Epidermal melanocyte (primary cell): ENCODE measurements around the gene ACAA2.

ENCODE experiments used
- DNase-seq: peaks from one replicate; pipeline ENCODE4 v3.0.0; 2011; ENCODE audit warnings: low spot score; ENCODE audit not compliant: insufficient read length

The ACAA2 gene

GRCh38 chr18:49744376-49745008 is 68.8 kb downstream of the ACAA2 start:
- no peak for DNase-seq

DNA sequence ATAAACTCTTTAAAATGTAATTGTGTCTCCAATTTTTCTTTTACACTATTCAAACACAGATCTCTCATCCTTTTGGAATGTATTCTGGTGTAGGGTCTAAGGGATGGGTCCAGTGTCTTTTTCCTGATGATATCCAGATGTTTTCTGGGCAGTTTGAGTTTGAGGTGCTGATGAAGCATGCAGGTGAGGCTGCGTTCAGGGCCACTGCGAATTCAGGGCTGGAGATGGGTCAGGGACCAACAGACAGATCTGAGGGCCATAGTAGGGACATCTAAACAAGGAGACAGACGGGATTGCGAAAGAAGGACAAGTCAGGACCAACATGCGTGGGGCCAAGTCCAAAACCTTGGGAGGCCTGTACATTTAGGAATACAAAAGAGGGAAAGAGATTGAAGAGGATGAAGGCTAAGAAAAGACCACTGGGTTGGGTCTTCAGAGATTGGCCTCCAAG is 70.2 kb downstream of the ACAA2 start:
- DNase-seq, result no peak

GRCh38 chr18:49742316-49743116 is 70.8 kb downstream of the ACAA2 start:
- DNase-seq, result no peak

- DNase-seq, result no peak
Observed at GRCh38 chr18:49739275-49739674, 74.1 kb downstream of the ACAA2 start.

- DNase-seq, result no peak
Observed at GRCh38 chr18:49738721-49739120, 74.6 kb downstream of the ACAA2 start.

- DNase-seq, result no peak
Observed at GRCh38 chr18:49734836-49735235, 78.5 kb downstream of the ACAA2 start.

- no peak for DNase-seq
Observed at GRCh38 chr18:49733896-49734585, 79.3 kb downstream of the ACAA2 start.

GRCh38 chr18:49733321-49733720 is 80.0 kb downstream of the ACAA2 start:
- DNase-seq, result no peak
